ENCODE data around the gene AGAP1.

- no peak for TF ChIP-seq POLR2AphosphoS5 (IDR thresholded peaks at IDR 0.05; ENCODE audit: low read depth, low read length)
- TF ChIP-seq POLR2A (IDR thresholded peaks at IDR 0.05; ENCODE audit: low read depth, low read length), result no peak
- TF ChIP-seq TAF1 (IDR thresholded peaks at IDR 0.05; ENCODE audit: low read depth, low read length), result no peak
Measured at GRCh38 chr2:235674812-235675211, 181.0 kb downstream of the AGAP1 start.
